ENCODE results near the gene PUS3.

- TF ChIP-seq ZNF274 (IDR thresholded peaks at IDR 0.05; ENCODE audit: low read depth, low read length) (no peak), YY1 (IDR thresholded peaks at IDR 0.05; ENCODE audit: insufficient read depth, insufficient read length) (no peak), SUZ12 (IDR thresholded peaks at IDR 0.05; ENCODE audit: extremely low read depth, insufficient read depth, insufficient read length) (no peak)
Observed at GRCh38 chr11:125934473-125934872, 31.5 kb upstream of the PUS3 start.

All from NT2/D1 (cell line).